H1 (cell line): ENCODE data around the gene EED. TPM values are rescaled to one million over a fixed set of nuclear protein-coding genes. Genes with fewer than 3 reads are reported as not detected.

Experiments
- ASH2L ChIP-seq: fragments of 200-600, 300-600 bp; sonication (generic); IDR thresholded peaks from one replicate; pipeline ENCODE4 v1.7.1; 2017; ENCODE audit warnings: low read length
- CBX8 ChIP-seq: fragments of 300-800, 300-1000 bp; sonication (generic); IDR thresholded peaks from 2 replicates; pipeline ENCODE4 v1.7.1; 2016; ENCODE audit warnings: low read depth, low read length, borderline replicate concordance
- FOSL1 ChIP-seq: IDR thresholded peaks from 2 replicates; pipeline ENCODE4 v1.6.1; 2011; ENCODE audit warnings: mild to moderate bottlenecking, low read depth, low read length, moderate library complexity; ENCODE audit not compliant: insufficient read depth
- GTF2F1 ChIP-seq: IDR thresholded peaks from 2 replicates; pipeline ENCODE4 v1.6.1; 2012; ENCODE audit warnings: low read depth, low read length, improper control_type of control experiment, borderline replicate concordance
- RNF2 ChIP-seq: fragments of 200-900, 300-1000 bp; sonication (generic); IDR thresholded peaks from 2 replicates; pipeline ENCODE4 v1.7.1; 2016; ENCODE audit warnings: borderline replicate concordance, low read depth, mild to moderate bottlenecking, antibody characterized with exemption, low read length; ENCODE audit not compliant: poor library complexity, severe bottlenecking; ENCODE audit errors: missing control alignments
- TBP ChIP-seq: IDR thresholded peaks from 2 replicates; pipeline ENCODE4 v1.6.1; 2011; ENCODE audit warnings: low read depth, low read length, improper control_type of control experiment
- polyA plus RNA-seq, 7 experiments: library from polyadenylated mRNA; depleted of rRNA in 3 of 7; stranded (reverse) in 5 of 7; unstranded in 2 of 7; fragments of >200 nt in 5 of 7; fragments of 200-250 nt in 2 of 7; gene quantifications; 1 replicate in 5 of 7; 2 replicates in 1 of 7; 4 replicates in 1 of 7; pipeline versions ENCODE4 v1.2.1 to v1.2.3, GENCODE V29; 2011 to 2013; ENCODE audit warnings: missing spikeins in 2 of 7, mixed read lengths in 2 of 7
- total RNA-seq: library from RNA; stranded (reverse); fragmentation: NEBNext Ultra II Directional; extraction: Animal tissue kit (Norgen Biotek cat#: 25700); gene quantifications from 2 replicates; pipeline ENCODE4 v1.2.1, GENCODE V29; 2021
- TF ChIP-seq, protein P1 (sequence below): fragments of 300-600 bp; sonication (generic); IDR thresholded peaks from 2 replicates; pipeline ENCODE4 v1.7.1; 2012; ENCODE audit warnings: low read length, moderate library complexity, mild to moderate bottlenecking, inconsistent platforms; ENCODE audit not compliant: insufficient replicate concordance
- TF ChIP-seq, protein P2 (sequence below): IDR thresholded peaks from 2 replicates; pipeline ENCODE4 v1.6.1; 2012; ENCODE audit warnings: low read length, inconsistent platforms
- TF ChIP-seq, protein P3 (sequence below): IDR thresholded peaks from 2 replicates; pipeline ENCODE4 v1.6.1; 2012; ENCODE audit warnings: inconsistent platforms

The EED gene
- total and polyA plus RNA-seq, 2 of the 8 experiments (the other 6 are each of a cell fraction or from before 2014, with no cell fraction given), result 12.6 to 26.9 TPM

DNA sequence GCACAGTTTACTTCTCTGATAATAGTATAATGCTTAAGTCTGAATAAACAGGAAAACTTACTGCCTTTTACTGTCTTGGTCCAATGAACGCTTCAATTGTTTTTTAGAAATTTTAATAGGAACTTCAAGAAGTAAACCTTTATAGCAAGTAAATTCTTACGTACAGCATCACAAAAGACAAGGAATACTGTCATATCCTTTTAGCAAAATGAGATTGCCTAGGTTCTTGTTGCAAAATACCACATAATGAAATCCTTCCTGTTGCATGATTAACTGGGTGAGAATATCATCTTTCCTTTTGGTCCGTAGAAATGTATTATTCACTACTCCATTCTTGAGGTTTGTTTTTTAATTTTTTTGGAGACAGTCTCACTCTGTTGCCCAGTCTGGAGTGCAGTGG lies 35.2 kb downstream of the EED start (continued):
- TF ChIP-seq, protein P1, sequence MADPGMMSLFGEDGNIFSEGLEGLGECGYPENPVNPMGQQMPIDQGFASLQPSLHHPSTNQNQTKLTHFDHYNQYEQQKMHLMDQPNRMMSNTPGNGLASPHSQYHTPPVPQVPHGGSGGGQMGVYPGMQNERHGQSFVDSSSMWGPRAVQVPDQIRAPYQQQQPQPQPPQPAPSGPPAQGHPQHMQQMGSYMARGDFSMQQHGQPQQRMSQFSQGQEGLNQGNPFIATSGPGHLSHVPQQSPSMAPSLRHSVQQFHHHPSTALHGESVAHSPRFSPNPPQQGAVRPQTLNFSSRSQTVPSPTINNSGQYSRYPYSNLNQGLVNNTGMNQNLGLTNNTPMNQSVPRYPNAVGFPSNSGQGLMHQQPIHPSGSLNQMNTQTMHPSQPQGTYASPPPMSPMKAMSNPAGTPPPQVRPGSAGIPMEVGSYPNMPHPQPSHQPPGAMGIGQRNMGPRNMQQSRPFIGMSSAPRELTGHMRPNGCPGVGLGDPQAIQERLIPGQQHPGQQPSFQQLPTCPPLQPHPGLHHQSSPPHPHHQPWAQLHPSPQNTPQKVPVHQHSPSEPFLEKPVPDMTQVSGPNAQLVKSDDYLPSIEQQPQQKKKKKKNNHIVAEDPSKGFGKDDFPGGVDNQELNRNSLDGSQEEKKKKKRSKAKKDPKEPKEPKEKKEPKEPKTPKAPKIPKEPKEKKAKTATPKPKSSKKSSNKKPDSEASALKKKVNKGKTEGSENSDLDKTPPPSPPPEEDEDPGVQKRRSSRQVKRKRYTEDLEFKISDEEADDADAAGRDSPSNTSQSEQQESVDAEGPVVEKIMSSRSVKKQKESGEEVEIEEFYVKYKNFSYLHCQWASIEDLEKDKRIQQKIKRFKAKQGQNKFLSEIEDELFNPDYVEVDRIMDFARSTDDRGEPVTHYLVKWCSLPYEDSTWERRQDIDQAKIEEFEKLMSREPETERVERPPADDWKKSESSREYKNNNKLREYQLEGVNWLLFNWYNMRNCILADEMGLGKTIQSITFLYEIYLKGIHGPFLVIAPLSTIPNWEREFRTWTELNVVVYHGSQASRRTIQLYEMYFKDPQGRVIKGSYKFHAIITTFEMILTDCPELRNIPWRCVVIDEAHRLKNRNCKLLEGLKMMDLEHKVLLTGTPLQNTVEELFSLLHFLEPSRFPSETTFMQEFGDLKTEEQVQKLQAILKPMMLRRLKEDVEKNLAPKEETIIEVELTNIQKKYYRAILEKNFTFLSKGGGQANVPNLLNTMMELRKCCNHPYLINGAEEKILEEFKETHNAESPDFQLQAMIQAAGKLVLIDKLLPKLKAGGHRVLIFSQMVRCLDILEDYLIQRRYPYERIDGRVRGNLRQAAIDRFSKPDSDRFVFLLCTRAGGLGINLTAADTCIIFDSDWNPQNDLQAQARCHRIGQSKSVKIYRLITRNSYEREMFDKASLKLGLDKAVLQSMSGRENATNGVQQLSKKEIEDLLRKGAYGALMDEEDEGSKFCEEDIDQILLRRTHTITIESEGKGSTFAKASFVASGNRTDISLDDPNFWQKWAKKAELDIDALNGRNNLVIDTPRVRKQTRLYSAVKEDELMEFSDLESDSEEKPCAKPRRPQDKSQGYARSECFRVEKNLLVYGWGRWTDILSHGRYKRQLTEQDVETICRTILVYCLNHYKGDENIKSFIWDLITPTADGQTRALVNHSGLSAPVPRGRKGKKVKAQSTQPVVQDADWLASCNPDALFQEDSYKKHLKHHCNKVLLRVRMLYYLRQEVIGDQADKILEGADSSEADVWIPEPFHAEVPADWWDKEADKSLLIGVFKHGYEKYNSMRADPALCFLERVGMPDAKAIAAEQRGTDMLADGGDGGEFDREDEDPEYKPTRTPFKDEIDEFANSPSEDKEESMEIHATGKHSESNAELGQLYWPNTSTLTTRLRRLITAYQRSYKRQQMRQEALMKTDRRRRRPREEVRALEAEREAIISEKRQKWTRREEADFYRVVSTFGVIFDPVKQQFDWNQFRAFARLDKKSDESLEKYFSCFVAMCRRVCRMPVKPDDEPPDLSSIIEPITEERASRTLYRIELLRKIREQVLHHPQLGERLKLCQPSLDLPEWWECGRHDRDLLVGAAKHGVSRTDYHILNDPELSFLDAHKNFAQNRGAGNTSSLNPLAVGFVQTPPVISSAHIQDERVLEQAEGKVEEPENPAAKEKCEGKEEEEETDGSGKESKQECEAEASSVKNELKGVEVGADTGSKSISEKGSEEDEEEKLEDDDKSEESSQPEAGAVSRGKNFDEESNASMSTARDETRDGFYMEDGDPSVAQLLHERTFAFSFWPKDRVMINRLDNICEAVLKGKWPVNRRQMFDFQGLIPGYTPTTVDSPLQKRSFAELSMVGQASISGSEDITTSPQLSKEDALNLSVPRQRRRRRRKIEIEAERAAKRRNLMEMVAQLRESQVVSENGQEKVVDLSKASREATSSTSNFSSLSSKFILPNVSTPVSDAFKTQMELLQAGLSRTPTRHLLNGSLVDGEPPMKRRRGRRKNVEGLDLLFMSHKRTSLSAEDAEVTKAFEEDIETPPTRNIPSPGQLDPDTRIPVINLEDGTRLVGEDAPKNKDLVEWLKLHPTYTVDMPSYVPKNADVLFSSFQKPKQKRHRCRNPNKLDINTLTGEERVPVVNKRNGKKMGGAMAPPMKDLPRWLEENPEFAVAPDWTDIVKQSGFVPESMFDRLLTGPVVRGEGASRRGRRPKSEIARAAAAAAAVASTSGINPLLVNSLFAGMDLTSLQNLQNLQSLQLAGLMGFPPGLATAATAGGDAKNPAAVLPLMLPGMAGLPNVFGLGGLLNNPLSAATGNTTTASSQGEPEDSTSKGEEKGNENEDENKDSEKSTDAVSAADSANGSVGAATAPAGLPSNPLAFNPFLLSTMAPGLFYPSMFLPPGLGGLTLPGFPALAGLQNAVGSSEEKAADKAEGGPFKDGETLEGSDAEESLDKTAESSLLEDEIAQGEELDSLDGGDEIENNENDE, result no peak
- TF ChIP-seq, protein P2, sequence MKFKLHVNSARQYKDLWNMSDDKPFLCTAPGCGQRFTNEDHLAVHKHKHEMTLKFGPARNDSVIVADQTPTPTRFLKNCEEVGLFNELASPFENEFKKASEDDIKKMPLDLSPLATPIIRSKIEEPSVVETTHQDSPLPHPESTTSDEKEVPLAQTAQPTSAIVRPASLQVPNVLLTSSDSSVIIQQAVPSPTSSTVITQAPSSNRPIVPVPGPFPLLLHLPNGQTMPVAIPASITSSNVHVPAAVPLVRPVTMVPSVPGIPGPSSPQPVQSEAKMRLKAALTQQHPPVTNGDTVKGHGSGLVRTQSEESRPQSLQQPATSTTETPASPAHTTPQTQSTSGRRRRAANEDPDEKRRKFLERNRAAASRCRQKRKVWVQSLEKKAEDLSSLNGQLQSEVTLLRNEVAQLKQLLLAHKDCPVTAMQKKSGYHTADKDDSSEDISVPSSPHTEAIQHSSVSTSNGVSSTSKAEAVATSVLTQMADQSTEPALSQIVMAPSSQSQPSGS, result no peak
- TF ChIP-seq, protein P3, sequence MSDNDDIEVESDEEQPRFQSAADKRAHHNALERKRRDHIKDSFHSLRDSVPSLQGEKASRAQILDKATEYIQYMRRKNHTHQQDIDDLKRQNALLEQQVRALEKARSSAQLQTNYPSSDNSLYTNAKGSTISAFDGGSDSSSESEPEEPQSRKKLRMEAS, result no peak
- TF ChIP-seq CBX8 (no peak), RNF2 (no peak), ASH2L (no peak), GTF2F1 (no peak), TBP (no peak), FOSL1 (no peak)
